Right forelimb (tissue), 1 donor: ENCODE results near the gene TNS3.

ENCODE experiments used
- DNase-seq: peaks from one replicate; pipeline ENCODE4 v3.0.0-alpha.2; 2018

The TNS3 gene

DNA sequence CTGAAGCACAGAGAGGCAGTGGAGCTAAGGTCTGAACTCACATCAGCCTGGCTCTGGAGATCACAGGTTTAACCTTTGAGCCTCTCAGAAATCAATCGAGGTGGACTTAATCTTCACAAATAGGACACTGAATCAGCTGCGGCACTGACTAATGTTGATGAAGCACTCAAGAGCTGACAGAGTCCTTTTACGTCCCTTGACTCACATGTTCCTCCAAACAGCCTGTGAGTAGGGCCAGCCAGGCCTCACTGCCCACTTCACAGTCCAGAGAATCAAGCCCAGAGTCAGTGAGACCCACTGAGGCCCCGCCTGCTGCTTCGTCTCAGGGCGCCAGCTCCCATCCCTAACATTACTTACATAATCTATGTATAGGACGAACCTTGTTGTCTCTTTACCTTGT, 63.1 kb downstream of the TNS3 start:
- DNase-seq, result no peak

DNA sequence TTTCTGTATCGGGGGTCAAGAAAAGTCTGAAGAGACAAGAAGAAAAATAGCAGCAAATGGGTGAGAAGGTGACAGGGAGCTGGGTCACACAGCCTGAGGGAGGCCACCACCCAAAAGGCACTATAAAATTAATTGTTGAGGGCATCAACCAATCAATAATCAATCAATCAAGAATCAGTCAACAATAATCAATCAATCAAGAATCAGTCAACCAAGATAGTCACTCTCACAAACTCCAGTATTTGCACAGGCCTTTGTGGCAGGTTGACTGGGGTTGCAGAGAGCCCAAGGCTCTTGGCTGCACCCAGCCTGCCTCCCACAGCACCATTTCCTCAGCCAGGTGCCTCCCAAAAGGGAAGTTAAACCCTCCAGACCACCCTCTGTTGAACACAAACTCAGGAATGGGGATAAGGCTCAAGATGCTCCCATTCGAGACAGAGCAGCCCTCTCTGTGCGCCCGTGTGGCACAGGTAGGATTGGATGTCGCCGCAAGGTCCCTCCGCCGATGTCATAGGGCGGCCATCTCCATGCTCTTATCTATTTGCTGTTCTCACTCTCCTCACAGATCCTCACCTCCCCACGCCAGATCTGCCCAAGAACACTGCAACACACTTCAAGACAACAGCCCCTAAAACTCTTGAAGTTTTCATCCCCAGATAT, 64.0 kb downstream of the TNS3 start:
- no peak for DNase-seq

DNA sequence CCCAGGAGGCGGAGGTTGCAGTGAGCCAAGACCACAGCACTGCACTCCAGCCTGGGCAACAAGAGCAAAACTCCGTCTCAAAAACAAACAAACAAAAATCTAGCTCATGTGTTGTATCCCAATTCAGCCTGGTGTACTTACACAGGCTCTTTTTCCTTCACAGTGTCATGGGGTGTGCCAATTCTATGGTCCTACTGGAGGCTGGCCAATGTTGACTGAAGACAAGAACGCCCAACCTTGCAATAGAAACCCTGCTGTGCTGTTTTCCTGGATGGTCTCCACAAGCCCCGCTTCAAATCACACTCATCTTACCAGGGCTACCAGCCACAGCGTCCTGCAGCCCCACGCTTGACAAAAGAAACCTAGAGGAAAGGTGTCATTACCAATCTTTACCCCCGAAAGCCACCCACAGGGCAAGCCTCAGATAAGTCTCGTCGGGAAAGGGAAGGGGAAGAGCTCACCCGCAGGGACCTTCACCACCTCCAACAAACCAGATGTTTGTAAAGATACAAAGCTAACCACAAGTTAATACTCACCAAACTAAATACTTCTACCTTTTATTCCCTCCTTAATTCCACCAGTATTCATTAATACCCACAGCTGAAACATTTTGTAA, 64.8 kb downstream of the TNS3 start:
- DNase-seq, result no peak

DNA sequence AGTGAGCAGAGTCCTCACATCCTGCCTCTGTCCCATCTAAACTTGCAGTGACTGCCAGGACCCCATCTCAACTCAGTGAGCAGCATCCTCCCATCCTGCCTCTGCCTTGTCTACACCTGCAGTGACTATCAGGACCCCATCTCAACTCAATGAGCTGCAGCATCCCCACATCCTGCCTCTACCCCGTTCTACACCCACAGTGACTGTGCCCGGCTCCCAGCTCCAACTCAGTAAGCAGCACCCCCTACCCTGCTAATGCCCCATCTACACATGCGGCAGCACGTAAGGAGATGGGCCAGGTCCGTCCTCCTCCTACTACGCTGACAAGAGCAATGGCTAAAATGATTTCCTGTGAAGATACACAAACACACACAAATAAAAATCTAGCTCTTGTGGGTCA, 65.5 kb downstream of the TNS3 start:
- no peak for DNase-seq

DNA sequence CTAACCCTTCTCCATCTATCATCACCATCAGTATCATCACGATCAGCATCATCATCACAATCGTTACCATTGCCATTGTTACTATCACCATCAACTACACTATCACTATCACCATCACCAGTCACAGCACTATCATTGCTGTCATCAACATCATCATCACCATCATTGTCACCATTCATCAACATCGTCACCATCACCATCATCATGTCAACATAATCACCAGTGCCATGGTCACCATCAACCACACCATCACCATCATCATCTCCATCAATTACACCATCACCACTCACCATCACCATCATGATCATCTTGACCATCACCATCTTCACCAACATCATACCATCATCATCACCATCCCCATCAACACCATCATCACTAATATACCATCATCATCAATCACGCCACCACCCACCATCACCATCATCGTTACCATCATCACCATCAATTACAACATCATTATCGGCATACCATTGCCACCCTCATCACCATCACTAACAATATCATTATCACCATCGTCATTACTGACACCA, 66.5 kb downstream of the TNS3 start:
- no peak for DNase-seq

DNA sequence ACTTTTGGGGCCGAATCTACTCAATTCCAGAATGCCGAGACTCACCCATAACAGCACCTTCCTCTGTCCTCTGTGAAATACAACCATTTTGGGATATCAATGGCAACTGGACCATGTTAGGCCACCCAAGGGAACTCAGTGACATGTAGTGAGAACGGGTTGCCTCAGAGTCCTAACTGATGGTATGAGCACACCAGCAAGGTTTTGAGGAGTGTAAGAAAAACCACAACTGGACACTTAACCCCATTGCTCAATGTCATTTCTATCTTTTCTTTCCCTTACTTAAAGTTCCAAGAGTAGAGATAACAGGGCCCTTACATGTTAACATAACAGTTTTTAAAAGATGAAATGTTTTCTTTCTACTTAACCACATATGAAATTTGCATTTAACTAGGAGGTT, 67.1 kb downstream of the TNS3 start:
- DNase-seq, result no peak

DNA sequence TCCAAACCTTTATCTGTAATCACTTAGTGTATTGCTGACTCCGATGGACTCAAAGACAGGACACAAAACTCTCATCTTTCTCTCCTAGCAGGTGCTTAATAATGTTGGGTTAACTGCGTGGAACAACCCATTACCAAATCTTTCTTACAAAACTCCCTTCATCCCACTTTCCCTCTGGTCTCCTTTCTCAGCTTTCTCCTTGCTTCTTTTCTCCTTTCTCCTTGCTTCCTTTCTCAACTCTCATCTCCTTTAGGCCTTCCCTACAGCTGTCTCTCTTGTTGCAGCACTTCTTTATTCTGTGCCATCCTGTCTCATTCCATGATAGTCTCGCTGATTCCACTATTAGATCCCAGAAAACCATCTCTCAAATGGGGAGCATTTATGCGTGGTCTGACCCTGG, 67.5 kb downstream of the TNS3 start:
- no peak for DNase-seq

DNA sequence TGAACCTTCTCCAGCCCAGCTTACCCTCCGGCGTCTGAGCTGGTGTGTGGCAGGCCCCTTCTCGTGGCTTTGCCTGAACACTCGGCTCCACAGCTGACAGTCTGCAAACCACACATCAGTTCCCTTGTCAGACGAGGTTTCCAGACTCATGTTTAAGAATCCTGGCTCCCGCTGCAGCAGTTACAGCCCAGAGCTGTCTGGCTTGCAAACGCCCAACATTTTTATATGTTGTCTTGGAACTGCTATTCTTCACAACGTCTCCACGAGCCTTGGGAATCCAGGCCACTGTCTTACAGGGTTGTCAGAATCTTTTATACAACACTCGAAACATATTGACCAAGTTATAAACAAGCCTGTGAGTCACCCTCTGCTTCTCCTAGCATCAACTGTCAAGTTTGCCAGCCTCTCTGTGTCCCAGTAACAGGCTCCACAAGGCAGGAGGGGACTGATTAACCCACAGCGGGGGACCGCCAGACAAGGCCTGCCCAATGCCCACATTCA, 68.1 kb downstream of the TNS3 start:
- peak; percentile 74 for DNase-seq

DNA sequence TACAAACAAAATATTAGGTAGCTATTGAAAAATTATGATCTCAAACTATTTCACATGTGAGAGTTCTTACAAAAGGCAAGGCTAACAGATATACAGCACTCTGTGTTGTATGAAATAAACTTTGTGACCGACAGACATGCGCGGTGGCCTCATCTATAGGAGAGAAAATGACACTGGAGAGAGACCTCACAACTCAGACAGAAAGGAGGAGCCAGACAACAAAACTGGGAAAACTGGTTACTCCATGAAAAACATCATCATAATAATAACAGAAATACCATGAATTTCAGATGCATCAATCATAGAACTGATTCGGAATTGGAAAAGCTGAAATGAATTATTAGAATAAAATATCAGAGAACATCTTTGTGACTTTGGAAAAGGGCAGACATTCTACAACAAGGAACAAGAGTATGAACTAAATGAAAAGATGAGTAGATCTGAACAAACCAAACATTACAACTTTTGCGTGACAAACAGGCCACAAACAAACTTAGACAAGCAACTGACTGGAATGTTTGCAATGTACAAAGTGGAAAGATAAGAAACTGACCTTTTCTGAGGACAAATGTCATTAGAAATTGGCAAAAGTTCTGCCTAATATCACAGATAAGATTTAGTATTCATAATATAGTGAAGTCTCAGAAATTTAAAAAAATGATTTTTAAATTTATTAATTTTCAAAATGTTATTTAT, 69.3 kb downstream of the TNS3 start:
- DNase-seq, result no peak

DNA sequence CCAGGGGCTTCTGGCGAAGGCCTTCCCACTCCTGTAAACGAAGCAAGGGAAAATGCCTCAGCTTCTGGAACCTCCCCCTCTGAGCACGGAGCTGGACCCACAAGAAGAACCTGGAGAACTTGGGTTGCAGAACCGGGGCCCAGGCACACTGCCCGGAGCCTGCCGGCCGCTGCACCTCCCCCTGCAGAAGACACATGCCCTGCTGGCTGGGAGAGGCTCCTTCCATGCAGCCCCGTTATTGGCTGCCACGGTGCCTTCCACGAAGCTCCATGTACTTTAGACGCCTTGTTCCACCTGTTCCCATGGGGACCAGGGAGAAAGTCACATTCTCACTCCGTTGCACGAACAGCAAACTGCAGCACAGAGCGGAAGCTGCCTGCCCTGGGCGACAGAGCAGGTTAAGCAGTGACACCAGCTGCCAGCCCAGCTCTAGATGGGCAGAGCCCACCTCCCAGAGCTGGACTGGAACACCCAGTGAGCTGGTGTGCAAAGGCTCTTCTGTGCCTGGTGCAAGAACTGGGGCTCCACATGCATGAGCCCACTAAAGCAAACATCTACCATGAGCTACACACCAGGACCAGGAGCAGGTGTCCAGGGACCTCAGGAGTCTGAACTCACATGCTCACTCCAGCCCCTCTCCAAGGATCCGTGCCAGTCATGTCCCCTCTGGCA, 70.1 kb downstream of the TNS3 start:
- DNase-seq, result no peak

DNA sequence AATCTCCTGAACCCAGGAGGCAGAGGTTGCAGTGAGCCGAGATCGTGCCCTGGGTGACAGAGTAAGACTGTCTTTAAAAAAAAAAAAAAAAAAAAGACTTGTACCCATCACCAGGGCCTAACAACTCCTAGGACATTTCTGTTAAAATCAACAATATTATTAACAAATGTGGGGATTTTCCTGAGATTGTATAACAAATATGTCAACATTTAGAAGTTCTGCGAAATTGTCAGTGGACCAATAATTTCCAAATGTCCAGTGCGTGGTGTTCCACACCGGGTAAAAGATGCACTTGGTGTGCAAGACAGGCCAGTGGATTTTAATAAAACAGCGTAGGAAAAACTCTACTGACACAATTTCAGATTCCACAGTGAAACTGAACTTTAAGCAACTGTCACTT, 71.1 kb downstream of the TNS3 start:
- no peak for DNase-seq

DNA sequence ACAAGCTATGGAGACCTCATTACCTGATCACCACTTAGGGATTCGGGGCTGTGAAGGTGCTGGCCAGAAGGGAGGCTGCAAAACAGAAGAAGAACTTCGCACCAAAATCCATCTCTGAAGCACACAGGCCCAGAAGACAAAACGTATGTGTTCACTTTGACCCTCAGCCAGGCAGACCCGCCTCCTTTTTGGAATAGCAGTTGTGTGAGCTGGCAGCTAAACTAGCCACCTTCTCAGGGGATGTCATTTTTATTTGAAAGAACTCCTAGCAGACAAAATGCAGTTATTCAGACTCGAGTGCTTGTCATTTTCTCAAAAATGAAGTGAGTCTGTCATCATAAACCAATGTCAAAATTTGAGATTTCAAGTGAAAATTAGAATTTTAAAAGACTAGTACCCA, 71.7 kb downstream of the TNS3 start:
- no peak for DNase-seq

DNA sequence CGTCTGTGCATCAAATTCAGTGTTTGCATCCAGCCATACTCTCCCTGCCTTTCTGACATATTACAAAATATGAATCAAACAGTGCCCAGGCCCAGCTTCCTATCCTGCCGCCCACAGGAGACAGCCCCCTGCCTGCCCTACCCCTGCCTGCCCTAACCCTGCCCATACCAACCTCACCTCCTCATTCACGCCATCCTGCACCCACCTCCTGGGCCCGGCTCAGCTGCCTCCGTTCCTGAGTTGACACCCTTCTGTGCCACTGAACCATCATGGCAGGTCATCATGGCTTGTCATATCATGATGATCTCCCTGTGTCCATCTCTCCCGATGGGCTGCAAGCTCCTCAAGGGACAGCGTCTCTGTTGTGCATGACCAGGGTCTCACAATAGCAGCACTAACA, 72.3 kb downstream of the TNS3 start:
- DNase-seq, result no peak

DNA sequence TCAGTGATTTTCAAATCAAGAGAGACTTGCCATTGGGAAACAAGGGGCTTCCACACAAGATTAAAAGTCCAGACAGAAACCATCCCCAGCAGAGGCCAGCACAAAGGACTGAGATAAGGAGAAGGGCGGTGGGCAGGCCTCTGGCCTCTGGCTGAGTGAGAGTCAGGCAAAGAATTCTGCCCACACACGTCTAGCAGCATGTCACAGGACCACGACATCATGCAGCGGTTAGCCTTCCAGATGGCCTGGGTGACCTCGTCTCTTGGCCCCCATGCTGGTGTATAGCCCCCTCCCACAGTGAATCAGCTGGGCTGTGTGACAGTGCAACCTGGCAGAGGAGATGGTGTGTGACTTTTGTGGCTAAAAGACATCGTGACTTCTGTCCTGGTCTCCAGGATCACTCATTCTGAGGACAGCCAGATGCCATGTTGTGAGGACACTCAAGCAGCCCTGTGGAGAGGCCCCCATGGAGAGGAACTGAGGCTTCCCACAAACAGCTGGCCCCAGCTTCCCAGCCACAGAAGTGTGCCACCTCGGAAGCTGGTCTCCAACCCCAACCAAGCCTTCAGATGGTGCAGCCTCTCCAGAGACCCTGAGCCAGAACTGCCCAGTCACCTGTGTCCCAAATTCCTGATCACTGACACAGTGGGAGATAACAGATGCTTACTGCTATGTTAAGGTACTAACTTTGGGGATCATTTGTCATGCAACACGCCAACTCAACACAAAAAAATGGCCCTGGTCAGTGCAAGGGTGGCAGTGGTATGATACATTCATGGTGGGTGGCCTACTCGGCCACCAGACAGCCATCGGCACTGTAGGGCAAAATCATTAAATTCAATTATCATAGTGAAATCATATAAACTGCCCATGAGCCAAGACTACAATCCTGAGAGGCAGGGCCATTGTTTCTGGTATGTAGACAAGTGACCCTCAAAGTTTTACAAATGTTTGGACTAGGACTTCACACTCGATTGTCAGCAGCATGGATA, 73.2 kb downstream of the TNS3 start:
- no peak for DNase-seq

DNA sequence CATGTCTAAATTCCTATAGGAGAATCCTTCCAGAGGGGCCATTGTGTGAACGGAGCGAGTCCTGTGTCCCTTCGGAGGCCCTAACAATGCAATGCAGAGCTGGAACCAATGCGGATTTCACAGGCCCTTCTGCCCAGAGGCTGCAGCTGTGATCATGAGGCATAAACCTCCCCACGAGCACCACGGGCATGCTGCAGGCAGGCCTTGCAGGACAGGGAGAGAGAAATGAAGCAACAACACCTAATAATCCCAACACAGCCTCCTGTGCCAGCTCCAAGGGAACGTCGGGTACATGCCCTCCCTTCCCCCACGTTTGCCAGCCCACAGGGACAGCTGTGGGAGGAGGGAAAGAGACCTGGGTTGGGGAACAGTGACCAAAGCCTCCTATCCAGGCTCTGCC, 74.4 kb downstream of the TNS3 start:
- DNase-seq, result no peak

DNA sequence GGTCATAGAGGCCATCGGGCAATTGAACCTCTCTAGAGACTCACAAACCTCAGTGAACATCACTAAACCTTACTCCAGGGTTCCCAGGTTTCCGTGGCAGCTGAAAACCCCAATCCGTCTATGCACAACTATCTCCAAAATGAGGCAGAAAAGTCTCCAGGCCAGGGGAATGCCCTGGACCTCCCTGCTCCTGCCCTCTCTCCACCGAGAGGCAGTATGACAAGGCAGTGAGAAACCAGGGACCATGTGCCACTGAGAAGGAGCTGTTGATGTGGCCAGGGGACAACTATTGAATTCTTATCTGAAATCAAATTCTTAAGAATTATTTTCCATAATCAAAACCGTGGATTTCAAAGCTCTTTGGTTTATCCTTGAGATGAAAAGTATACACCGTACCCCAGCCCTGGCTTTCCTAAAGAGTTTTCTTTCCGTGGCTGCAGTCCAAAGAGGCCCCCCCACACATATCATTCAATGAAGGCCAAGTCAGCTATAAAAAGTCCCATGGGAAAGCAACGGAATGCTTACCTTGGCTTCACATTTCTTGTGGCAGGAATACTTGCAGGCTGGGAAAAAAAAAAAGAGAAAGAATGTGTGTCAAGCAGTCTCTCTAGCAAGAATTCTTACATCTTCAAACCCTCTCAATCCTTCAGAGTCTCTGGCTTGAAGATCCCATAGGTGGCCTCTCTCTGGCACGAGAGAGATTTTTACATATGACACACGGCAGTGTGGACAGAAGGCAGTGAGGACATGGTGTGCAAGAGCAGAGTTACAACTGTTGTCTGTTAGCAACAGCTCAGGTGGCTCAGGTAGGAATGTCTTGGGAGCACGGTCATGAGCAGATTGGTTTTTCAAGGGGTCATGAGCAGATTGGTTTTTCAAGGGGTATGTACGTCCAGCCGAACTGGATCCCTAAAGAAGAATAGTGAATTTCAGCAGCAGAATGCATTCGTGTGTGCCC, 75.2 kb downstream of the TNS3 start:
- DNase-seq, result peak; percentile 82

DNA sequence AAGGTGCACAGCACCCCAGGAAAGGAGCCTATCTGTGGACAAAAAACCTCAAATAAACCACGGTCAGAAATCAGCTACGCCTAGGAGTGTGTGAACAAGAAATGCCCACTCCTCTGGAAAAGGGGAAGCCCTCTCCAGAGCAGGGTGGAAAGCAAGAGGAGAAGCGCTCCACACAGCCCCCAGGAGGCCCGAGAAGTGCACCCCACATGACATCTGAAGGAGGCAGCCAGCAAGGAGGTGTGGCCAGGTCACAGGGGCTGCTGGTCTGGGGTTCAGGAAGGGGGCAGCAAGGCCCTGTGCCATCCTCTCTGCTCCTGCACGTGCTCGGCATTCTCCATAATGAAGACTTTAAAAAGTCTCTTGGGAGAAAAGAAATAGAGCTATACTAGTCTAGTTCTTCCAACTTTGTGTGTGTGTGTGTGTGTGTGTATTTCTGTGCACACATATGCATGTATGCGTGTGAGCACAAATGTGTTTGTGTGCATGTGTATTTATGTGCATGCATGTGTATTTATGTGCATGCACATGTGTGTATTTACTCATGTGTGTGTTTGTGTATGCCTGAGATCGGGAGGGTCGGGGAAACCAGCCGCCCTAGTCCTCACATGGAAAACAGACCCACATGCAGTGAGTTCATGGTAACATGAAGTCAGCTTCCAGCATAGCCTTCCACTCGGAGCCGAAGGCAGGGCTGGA, 76.5 kb downstream of the TNS3 start:
- no peak for DNase-seq

DNA sequence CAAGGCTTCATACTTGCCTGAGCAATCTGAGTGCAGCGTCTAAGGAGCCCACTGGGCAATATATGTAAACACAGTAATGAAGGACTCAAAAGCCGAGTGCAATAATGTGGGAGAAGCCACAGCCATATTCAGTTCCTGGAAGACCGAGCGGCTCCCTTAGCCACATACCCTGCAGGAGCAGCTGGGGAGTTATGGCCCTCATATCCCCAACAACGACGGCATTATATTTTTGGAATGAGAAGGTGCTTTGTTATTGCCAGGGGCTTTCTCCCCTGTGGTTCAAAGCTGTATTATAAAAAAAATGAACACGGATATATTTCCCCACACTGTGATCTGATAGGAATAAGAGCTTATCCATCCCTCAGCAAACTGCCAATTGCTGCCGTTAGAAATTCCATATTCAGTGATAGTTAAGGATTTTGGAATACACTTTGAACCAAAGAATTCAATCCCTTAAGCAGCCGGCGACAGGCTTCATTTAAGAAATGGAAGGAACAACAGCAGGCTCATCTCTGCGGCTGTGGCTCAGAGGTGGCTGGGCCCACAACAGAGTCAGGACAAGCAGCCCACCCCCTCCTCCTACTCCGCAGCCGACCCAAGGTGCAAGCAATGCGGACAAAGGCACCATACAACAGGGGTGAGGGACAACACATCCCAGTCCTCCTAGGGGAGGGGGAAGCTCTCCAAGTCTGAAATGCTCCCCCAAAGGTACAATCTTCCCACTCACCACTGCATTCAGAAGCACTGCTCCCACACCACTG, 77.2 kb downstream of the TNS3 start:
- DNase-seq, result no peak

DNA sequence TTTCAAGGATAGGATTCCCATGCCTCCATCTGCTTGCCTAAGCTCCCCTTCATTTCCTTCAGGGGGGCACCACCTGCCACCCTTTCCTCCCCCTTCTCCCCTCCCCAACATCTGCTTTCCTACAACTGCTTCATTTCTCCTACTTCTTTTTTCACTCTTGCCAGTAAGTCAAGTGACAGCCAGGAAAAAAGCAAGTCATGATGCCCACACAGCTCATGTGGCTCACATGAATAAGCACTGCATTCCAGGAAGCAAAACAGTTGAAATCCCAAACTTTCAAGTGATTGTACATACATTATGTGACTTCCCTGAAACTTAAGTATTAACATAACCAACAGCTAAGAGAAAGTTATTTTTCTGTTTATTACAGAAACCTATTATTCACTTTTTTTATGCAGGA, 78.6 kb downstream of the TNS3 start:
- DNase-seq, result no peak
